ENCODE measurements around the gene PRKCH.

GRCh38 chr14:61591862-61592261 is 270.5 kb downstream of the PRKCH start:
- TF ChIP-seq CTCF (IDR thresholded peaks at IDR 0.05) = no peak
- no peak for TF ChIP-seq POLR2A (IDR thresholded peaks at IDR 0.05)

Measured in breast epithelium (tissue), 3 donors.